Hepatic stellate cell (primary cell): Measurements from ENCODE around the gene KIF3A.

ENCODE experiments used
- DNase-seq: peaks from one replicate; pipeline ENCODE4 v3.0.0; 2011; ENCODE audit warnings: low spot score

Gene KIF3A

DNA sequence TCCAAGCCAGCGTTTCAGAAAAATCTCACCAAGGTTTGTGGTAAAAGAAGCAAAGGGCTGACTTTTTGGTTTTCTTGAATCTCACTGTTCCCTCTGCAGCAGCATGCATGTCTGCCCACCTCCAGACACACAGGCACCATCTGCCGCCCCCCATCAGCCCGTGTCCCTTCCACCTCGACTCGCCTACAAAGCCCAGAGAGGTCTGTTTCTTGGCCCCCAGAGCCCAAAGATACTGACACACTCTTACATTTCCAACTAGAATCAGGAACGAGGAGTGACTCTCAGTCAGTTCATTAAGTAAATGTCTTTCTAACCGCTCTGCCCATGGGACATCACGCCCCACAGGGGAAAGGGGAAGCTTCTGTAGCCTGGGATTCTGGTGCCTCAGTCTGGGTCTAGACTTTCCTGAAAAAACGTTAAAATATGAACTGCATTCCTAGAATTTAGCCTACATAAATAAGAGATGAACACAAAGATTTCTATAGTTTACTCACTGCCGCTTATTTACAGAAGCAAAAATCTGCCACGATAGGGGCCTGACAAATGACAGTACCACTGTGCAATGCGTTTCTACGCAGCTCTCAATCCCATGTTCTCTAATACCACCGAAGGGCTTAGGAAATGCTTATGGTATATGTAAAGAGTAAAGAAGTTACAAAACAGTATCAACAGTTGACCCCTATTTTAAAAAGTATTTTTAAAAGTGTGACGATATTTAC, 59.5 kb downstream of the KIF3A start:
- no peak for DNase-seq

DNA sequence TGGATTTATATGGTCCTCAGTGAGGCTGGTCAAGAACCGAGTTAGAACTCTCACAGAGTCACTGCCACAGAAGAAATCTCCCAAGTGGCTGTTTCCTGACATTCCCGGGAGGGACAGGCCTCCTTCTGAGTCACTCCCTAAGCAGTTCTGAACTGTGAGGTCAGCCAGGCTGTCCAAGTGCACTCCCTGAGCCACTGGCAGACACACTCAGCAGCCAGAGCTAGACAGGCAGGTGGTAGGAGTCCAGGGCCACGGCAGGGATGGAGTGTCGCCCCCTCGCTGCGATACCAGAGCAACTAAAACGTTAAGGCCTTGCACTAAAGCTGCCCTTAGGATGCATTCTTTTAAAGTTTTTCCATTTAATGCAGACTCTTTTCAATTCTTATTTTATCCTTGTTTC, 60.2 kb downstream of the KIF3A start:
- peak; percentile 98 for DNase-seq

DNA sequence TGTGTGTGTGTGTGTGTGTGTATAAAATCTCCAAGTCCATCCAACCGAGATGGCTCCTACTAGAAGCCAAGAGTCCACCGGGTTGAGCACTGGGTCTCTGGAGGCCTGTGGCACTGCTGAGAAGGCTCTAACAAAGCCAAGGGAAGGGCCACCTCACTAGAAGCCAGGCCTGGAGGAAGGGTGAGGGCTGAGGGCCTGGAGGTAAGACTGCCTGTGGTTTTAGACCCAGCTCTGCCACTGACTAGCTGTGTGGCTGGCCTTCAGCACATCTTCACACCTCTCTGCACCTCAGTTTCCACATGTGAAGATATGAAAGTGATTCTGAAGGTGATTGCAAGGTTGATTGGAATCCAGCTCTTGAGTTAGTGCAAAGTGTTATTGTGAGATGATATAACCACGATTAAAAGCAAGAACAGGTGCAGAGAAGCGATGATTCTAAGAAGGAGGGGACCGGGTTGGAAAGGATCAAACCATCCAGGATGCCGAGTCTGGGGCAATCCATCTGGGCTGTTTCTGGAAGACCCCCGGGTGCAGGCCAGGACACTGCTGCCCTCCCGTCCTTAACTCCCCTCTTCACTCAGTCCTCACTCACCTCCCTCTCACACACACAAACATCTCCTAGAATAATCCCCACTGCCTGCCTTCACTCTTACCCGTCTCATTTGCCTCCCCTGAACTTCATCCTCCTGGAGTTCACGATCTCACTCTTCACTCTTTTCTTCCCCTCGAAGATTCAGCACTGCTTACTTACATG, 61.2 kb downstream of the KIF3A start:
- no peak for DNase-seq

DNA sequence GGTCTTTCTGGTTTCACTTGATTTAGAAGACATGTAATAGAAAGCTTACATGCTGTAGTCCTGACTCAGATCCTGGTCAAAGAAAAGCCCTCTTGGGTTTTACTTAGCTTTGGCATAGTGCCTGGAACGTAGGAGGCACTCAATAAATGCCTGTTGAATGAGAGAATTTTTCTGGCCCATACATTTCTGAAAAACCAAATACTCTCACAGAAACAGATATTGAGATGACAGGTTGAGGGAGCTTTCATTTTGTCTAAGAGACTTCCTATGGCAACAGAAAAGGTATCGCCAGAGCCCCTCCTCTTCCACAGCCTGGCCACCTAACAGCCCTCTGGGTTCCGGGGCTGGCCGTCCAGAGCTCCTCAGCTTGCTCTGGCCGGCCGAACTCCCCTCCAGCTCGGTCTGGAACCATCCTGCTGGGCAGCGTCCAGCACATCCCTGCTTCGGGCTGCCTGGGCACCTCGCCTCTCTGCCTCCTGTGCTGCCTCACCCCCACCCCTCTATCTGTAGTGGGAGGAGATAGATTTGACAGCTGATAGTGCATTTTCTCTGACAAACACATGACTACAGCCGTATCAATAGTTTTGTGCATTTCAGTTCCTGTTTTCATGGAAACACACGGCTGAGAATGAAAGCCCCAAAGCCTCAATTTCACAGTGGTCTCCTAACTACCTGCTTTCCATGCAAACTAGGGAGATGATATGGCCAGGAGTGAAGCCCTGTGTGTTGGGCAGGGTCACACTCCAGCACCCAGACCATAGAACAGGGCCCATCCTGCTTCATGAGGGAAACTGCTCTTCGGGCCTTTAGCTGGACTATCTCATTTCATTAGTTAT, 62.5 kb downstream of the KIF3A start:
- peak; percentile 96 for DNase-seq

DNA sequence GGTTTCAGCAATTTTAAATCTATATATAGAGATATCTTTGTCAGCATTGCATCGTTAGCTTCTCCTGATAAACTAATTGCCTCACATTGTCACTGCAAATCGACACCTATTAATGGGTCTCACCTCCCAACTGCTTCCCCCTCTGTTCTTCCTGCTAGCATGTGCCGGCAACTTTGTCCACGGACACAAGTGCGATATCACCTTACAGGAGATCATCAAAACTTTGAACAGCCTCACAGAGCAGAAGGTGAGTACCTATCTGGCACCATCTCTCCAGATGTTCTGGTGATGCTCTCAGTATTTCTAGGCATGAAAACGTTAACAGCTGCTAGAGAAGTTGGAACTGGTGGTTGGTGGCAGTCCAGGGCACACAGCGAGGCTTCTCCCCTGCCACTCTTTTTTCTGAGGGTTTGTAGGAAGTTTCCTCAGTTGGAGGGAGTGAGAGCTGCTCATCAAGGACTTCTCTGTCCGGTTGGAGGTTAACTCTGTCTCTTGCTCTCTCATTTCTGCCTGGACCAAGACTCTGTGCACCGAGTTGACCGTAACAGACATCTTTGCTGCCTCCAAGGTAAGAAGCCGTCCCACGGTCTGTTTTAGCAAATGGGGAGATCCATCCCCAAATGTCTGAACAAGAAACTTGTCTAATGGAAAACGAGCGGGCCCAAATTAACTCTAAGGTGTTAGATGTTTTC, 63.3 kb downstream of the KIF3A start, which contains the start of gene IL4:
Gene IL4, plus strand, starts transcription at position 51 of the 692 bp plus-strand sequence. Its CDS starts 62 bp downstream, at position 113.
- no peak for DNase-seq

DNA sequence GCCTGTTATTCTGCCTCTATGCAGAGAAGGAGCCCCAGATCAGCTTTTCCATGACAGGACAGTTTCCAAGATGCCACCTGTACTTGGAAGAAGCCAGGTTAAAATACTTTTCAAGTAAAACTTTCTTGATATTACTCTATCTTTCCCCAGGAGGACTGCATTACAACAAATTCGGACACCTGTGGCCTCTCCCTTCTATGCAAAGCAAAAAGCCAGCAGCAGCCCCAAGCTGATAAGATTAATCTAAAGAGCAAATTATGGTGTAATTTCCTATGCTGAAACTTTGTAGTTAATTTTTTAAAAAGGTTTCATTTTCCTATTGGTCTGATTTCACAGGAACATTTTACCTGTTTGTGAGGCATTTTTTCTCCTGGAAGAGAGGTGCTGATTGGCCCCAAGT, 63.9 kb downstream of the KIF3A start:
- no peak for DNase-seq

DNA sequence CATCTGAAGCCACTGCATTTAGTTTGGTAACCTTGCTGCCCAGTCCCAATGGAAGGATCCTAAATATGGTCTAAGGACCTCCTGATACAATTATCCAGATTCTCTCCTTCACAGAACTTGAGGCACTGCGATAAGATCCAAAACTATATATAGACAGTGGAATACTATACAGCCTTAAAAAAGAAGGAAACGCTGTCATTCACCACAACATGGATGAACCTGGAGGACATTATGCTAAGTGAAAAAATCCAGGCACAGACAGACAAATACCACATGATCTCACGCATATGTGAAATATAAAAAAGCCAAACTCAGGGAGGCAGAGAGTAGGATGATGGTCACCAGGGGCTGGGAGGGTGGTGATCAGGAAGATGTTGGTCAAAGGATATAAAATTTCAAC, 66.3 kb downstream of the KIF3A start:
- no peak for DNase-seq

DNA sequence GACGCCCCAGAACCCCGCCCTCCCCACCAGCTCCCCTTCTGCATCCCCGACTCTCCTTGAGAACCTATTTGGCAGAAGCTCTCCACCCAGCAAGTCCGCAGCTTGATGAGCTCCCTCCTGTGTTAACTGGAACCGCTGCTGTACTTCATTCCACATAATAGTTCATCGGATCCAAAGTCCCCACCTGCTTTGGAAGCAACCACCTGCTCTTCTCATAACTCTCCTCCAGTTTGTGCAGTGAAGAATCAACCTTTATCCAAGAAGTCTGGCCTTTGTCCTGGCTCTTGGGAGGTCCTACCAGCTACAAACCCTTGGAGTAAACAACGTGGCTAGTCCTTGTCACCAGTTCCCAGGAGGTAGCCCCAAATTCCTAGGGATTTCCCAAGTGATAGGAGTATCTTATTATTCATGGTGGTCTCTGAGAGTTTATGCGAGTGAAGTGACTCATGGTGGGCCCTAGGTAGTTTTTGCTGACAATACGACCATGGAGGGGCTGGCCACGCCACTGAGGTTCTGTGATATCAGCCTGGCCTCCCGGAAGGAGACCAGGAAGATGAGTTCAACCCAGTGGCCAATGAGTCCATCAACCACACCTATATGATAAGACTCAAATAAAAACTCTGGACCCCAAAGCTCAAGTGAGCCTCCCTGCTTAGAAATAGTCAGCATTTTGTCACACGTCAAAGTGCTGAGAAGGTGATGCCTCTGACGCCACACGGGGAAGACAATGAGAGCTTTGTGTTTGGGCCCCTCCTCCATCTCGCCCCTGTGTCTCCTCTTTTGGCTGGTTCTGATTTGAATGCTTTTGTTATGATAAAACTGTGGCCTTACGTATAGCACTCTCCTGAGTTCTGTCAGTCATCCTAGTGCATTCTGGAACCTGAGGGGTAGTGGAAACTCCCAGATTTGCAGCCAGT, 67.1 kb downstream of the KIF3A start:
- DNase-seq = no peak

DNA sequence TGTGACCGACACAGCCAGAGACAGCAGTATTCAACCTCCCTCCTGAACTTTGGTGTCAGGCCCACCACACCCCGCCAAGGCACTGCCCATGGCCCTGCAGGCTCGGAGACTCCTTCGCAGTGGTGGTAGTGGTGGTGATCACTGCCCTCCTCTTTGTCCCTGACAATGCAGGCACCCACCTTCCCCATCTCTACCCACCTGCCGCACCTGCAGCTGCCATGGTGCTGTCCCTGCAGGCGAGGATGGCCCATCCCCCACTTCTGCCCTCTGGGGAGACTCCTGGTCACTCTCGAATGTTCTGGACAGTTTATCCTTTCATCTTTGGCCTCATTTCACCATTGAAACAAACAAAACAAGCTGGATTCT, 67.9 kb downstream of the KIF3A start:
- DNase-seq = no peak

DNA sequence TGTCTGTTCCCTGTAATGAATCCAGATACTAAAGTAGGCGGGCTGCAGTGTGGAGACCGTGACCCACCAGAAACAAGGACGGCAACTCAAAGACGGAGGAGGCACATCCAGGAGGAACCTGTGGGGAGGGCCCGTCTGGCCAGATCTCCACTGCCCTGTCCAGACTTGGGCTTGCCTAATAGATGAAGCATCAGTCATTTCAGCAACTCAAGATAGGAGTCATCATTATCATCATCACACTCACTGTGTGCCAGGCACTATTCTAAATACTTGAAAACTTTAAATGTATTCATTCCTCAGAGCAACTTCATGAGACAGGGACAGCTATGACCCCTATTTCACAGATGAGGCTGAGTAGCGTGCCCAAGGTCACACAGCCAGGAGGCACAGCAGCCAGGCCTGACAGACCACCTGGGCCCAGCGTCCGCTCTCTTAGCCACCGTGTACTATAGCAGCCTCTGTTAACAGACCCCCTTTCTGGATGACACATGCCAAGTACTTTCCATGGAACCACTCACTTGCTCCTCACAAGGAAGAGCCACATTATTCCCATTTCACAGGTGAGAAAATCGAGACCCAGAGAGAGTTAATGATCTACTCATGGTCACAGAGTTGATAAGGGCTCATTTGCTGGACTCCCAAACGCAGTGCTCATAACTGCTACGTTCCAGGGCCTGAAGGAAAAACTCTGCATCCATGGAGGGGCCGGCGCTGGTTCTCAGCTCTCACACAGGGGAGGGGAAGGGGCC, 68.5 kb downstream of the KIF3A start:
- no peak for DNase-seq

DNA sequence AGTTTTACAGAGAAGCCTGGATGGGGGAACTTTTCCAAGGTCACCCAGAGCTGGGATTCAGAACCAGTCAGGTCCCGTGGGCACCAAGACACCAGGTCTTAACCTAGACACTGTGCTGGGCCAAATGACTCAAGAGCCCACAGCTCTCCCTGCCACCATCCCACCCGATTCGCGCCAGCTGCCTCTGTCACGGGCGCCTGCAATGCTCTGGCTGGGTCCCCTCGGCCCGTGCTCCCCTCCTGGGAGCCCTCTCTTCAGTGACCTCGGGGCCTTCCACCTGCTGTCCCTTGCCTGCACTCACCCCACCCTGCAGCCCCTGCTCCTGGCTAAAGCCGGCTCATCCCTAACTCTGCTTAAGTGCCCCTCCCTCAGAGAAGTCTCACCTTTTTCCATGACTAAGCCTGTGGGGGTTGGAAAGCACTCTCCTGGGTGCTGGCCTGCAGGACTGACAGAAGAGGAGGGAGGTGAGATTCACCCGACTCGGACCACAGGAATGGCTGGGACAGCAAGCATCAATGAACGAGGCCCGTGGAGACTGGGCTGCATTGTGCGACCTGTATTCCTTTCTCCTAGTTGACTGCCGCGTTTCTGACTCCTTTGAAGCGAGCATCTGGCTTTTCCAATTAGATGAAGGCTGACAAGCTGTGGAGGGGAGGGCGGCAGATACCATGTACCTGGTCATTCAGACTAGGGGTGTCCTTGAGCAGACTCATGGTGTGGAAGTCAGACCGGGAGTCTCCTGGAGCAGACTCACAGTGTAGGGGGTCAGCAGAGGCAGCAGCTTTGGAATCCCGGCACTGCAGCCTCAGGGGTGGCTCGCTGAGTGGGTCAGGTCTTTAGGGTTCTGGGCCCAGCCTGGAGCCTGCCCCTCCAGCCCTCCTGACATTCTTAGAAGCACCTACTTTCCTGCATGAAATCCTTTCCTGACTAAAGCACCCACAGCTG, 69.3 kb downstream of the KIF3A start:
- DNase-seq = no peak

DNA sequence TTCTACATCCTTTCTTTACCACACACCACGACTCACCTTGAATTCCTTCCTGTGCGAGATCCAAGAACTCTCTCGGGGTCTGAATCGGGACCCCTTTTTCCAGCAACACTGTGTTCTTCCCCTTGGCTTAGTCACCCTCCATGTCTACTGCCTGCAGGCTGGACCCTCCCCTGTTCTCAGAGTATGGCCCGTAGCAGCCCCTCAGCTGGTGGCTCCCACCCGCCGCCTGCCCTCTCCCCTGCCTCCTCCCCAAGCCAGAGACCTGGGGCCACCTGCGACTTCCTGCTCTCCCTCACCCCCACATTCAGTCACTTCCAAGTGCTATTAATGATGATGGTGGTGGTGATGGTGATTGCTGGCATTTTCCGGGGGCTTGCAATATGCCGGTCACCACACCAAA, 70.0 kb downstream of the KIF3A start:
- no peak for DNase-seq

DNA sequence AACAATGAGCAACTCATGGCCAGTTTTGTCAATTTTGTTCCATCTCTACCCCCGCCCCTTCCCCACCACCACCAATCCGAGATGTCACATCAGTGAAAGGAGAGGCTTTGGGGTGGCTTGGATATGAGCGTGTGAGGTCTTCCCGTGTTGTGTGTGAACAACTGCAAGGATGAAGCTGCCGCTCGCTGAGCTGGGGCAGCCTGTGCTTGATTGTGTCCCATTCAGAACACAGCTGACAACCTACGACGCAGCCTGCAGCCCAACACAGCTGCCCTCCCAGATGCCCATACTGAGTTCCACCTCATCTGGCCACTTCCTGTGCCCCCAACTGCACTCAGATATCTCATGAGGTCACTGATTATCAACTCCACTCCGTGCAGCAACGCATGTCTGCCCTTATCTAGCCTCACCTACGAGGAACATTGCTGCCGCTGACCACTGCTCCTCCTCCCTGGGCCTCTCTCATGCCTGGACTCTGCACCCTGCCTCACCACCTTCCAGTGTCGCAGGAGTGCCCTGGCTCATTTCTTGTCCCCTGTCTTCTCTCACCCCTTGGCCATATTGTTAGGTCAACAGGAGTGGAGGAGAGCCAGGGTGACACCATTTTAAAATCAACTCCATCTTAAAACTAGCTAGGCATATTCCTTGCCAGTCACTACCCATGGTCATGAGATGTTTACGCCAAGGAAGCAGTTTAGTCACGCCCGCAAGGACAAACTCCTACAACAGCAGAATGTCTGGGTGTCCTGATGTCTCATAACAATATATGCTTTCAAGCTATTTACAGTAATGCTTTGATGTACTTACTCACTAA, 70.8 kb downstream of the KIF3A start:
- no peak for DNase-seq

DNA sequence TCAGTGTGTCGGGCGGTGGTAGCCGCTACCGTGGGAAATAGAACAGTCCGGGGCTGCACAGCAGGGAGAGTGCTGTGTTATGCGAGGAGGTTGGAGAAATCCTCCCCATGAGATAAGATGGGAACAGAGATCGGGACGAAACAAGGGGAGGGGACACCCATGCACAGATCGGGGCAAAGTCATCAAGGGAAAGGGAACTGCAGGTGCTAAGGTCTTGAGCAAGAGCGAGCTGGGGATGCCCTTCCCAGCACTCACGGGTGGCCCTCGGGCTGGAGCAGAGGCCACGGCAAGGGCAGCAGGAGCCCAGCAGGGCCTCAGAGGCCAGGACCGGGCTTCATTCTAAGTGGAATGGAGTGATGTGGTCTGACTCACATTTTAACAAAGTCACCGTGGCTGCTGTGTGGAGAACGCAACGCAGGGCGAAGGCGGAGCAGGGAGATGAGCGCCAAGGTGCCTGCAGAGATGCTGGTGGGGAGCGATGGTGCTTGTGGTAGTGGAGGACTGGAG, 71.7 kb downstream of the KIF3A start:
- DNase-seq = no peak

DNA sequence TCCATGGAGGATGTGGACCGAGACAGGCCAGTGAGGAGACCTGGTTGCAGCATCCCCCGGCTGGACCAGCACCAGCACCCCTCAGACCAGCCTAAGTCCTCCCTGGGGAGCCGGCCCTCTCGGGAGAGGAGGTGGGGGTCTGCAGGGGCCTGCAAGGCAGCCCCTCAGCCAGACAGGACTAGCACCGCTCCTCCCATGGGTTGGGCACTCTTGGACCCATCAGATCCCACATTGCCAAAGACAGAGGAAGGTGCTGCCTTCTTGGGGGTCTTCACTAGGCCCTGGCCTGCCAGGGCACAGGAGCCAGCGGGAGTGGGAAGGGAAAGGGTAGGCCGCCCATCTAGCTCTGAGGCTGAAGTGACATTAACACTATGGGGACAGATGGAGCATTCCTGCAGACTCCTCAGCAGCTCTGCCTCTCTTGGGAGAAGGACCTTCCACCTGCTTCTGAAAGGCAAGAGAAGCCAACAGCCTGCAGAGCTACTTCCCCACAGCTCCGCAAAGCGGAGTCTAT, 72.6 kb downstream of the KIF3A start:
- DNase-seq = no peak

DNA sequence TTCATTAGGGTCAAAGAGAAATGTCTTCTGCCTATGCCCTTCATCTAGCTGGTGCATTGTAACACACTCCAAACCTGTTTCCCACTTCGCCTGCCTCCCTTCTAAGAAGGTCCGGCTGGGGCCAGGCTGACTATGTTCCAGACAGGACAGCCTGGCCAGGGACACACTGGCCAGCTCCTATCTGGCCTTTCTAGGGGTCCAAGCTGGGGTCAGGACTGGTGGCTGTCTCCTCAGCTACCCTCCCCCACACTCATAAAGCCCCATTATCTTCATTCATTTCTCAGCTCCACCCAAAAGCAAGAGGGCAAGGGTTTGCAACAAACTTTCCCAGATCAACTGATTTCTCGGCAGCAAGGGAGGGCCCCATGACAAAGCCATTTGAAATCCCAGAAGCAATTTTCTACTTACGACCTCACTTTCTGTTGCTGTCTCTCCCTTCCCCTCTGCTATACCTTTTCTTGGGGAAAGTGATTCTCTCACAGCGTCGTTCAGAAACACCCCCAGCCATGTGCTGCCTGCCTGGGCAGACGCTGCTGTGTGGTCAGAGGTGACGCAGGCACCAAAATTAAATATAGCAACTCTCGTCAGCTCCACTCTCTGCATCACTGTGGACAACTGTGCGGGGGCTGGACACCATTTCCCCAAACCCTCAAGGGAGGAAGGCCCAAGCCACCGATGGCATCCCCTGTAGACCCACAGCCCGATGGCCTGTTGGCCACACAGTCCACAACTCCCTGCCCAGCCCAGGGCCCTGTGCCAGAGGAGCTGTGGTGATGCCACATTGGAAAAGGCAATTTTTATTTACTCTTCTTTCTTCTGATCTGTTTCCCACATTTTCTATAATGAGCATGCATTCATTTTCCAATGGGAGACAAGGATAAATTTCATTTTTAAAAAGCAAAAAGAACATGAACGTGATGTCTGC, 73.3 kb downstream of the KIF3A start:
- peak; percentile 47 for DNase-seq
